ENCODE data around the gene BET1. TPM values are rescaled to one million over a fixed set of nuclear protein-coding genes. Genes with fewer than 3 reads are reported as not detected.

BET1 gene
- total RNA-seq, 1 experiment from 2014 or later: 21.4 TPM

DNA sequence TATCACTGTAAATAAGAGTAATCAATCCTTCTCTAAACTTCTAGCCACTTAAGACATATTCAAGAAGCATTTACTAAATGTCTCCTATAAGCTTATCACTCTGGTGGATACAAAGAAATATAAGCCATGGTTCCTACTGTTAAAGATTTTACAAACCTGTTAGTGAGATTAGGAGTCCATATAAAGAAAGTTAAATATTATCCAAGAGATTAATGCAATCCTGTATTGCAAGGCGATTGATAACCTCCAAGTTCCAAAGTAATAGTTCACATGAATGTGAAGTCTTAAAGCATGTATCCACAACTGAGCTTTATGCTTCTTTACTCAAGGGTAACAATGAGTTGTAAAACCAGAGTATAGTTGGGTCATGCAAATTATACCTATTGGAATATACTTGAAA, 12.6 kb upstream of the BET1 start:
- H4K5ac ChIP-seq (ENCODE audit: insufficient read length, low read depth, low read length): no peak overlapping the region
- no peaks in the 10 kb centered on the region for H3K9me3 Mint-ChIP-seq
- no CpG with 5 or more reads among the region's 1 CpG for WGBS (ENCODE audit: extremely low coverage, insufficient read length, low lambda C conversion rate)
- TF ChIP-seq, protein P1, sequence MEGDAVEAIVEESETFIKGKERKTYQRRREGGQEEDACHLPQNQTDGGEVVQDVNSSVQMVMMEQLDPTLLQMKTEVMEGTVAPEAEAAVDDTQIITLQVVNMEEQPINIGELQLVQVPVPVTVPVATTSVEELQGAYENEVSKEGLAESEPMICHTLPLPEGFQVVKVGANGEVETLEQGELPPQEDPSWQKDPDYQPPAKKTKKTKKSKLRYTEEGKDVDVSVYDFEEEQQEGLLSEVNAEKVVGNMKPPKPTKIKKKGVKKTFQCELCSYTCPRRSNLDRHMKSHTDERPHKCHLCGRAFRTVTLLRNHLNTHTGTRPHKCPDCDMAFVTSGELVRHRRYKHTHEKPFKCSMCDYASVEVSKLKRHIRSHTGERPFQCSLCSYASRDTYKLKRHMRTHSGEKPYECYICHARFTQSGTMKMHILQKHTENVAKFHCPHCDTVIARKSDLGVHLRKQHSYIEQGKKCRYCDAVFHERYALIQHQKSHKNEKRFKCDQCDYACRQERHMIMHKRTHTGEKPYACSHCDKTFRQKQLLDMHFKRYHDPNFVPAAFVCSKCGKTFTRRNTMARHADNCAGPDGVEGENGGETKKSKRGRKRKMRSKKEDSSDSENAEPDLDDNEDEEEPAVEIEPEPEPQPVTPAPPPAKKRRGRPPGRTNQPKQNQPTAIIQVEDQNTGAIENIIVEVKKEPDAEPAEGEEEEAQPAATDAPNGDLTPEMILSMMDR (conservative IDR thresholded peaks at IDR 0.05): no peak
- H2BK5ac ChIP-seq (ENCODE audit: insufficient read length, low read length): no peak overlapping the region
- H3K27ac ChIP-seq (ENCODE audit: insufficient read length, low read depth, low read length): no peak overlapping the region
- H3K23me2 ChIP-seq (ENCODE audit: insufficient read length, low read depth, low read length, poor library complexity, severe bottlenecking): no peaks in the 10 kb centered on the region
- no peak overlapping the region for H2AK5ac ChIP-seq (ENCODE audit: insufficient read length, low read length)
- no peak overlapping the region for H2BK15ac ChIP-seq (ENCODE audit: low read depth, low read length)
- no peak overlapping the region for H3K4me2 ChIP-seq (ENCODE audit: insufficient read depth, insufficient read length, low read length)
- no peaks in the 10 kb centered on the region for H3K9me3 ChIP-seq (ENCODE audit: control insufficient read depth, low read depth, low read length)
- no peak overlapping the region for H3K27ac Mint-ChIP-seq
- H2BK120ac ChIP-seq (ENCODE audit: low read depth, low read length, poor library complexity, severe bottlenecking): no peak overlapping the region
- no peak overlapping the region for H4K91ac ChIP-seq (ENCODE audit: insufficient read length, low read depth, low read length)
- no peak overlapping the region for H3K4me3 Mint-ChIP-seq
- no peak overlapping the region for H3K9ac ChIP-seq (ENCODE audit: extremely low read depth, insufficient read length, low read length)
- H2AFZ ChIP-seq (ENCODE audit: low read length): no peak overlapping the region
- no peaks in the 10 kb centered on the region for H3K4me1 ChIP-seq (ENCODE audit: insufficient read depth, low read length)
- peaks cover 4 to 6% of the 10 kb centered on the region in 2 experiments; a peak in 1 of 4 replicates for H3K4me1 Mint-ChIP-seq
- no peaks in the 10 kb centered on the region for H3K27me3 ChIP-seq (ENCODE audit: insufficient read depth, low read length)
- H3K4ac ChIP-seq (ENCODE audit: low read depth, low read length): no peak overlapping the region
- H3K27me3 Mint-ChIP-seq (ENCODE audit: low read depth): no peaks in the 10 kb centered on the region
- H3K23ac ChIP-seq (ENCODE audit: insufficient read length, low read depth, low read length): no peak overlapping the region
- no peaks in the 10 kb centered on the region for H4K20me1 ChIP-seq (ENCODE audit: control insufficient read depth, insufficient read depth, insufficient read length)
- H3K18ac ChIP-seq (ENCODE audit: insufficient read length, low read depth, low read length): no peak overlapping the region
- H3K14ac ChIP-seq (ENCODE audit: insufficient read depth, low read length): no peak overlapping the region
- no peak overlapping the region for H3K56ac ChIP-seq (ENCODE audit: insufficient read length, low read depth, low read length)
- H3T11ph ChIP-seq (ENCODE audit: low read length): no peak overlapping the region
- H2BK12ac ChIP-seq (ENCODE audit: insufficient read length, low read depth, low read length): no peak overlapping the region
- no peak for DNase-seq
- no peak overlapping the region for H2BK20ac ChIP-seq (ENCODE audit: low read depth, low read length, poor library complexity, severe bottlenecking)
- no peaks in the 10 kb centered on the region for H3K79me1 ChIP-seq (ENCODE audit: insufficient read depth, low read depth, low read length, poor library complexity, severe bottlenecking)
- no peaks in the 10 kb centered on the region for H3K79me2 ChIP-seq (ENCODE audit: insufficient read depth, low read length)
- no peaks in the 10 kb centered on the region; a peak in 1 of 7 replicates for H3K36me3 Mint-ChIP-seq (ENCODE audit: insufficient read depth in 1 of 3, low read depth in 3 of 3)
- H4K8ac ChIP-seq (replicated peaks; ENCODE audit: insufficient read length, low read depth, low read length): no peak overlapping the region

Data from H9 (cell line).